CD1c-positive myeloid dendritic cell (primary cell): ENCODE measurements around the gene NLRP1.

ENCODE experiments used
- DNase-seq: peaks from one replicate; pipeline ENCODE4 v3.0.0-alpha.2; 2016; ENCODE audit errors: extremely low spot score

NLRP1 gene

DNA sequence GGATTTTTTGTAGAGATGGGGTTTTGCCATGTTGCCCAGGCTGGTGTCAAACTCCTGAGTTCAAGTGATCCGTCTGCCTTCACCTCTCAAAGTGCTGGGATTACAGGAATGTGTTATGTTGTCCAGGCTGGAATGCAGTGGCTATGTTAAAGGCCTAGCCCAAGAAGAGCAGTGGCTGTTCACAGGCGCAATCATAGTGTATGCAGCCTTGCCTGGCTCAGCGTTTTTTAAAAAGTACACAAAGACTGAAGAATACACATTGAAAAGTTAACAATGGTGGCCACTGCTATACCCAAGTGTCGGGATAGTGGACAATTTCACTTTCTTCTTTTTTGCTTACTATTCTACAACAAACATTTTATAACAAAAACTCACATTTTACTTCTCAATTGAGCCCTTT is 105.3 kb downstream of the NLRP1 start:
- DNase-seq = no peak

DNA sequence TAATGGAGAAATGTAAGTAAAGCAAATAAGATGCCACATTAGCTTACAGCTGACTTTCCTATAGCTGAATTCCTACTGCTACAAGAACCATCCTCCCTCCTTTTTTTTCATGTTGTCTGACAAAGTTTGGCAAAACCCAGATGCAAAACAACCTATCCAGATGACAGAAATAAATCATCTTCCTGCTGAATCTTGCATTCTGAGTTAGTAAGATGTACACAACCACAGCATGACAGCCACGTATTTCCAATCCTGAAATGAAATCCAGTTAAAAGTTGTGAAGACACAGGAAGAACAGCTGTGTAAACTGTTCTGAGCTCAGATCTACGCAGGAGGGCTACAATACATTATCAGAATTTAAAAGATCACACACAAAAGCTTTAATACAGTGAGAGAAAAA is 110.4 kb downstream of the NLRP1 start:
- DNase-seq = no peak

DNA sequence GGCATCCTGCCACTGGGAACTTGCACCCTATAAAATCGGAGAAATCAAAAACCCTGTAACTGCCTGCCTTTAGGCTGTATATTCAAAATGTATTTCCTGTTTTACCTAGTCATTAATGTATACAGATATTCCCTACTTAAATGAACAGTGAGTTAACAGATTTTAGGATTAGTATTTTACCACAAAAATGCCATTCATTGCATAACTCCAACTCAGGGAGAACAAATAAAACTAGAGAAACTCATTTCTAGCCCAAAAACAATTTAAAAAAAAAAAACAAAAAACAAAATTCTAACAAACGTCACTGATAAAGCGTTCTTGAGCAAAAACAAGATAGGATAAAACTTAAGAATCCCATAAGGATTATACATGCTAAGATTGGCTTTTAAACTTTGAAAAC is 111.8 kb downstream of the NLRP1 start:
- DNase-seq = no peak

DNA sequence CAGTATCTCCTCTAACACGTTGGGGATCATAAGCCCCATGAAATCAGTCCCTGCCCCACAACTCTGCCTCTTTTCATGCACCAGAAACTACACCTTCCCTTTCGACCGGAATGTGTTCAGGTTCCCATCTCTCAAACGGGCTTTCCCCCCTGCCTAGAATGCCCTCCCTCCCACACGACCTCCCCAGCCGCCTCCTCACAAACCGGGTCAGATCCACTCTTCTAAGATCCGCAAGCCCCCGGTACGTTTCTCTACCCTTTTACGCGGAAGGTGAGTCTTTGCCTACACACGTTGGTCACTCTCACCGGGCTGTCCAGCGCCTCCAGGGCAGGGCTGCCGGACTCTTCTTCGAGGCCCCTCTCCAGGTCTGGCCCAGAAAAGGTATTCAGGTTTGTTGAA is 116.2 kb downstream of the NLRP1 start:
- DNase-seq = peak; percentile 14

DNA sequence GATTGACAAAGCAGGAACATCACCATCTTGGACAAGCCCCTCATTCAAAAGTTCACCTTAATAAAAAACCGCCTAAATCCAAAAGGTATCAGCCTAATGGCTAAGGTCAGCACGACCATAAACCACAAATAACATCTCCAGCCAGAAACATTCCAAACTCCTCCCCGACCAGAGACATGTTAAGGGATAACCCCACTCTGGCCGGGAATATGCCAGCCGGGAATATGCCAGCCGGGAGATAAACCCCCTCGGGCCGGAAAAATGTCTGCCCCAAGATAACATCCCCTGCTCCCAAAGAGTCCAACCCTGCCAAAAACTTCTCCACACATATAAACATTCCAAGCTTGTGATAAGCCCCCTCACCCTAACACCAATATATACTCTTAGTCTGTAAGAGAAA is 116.9 kb downstream of the NLRP1 start:
- no peak for DNase-seq

DNA sequence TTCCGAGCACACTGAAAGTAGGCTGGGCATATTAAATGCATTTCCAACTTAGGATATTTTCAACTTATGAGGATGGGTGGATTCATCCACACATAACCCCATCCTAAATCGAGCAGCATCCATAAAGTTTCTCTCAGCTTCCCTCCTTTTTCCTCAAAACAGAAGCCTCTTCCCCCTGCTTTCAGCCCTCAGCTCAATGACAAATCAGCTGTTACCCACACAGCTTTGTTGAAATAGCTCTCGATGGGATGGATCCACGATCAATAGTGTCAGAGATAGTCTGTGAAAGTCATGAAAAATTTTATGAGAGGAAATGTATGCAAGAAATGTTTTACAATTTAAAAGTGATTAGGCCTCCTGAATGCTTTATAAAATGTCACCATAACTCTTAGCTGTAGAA is 118.0 kb downstream of the NLRP1 start:
- DNase-seq = no peak

DNA sequence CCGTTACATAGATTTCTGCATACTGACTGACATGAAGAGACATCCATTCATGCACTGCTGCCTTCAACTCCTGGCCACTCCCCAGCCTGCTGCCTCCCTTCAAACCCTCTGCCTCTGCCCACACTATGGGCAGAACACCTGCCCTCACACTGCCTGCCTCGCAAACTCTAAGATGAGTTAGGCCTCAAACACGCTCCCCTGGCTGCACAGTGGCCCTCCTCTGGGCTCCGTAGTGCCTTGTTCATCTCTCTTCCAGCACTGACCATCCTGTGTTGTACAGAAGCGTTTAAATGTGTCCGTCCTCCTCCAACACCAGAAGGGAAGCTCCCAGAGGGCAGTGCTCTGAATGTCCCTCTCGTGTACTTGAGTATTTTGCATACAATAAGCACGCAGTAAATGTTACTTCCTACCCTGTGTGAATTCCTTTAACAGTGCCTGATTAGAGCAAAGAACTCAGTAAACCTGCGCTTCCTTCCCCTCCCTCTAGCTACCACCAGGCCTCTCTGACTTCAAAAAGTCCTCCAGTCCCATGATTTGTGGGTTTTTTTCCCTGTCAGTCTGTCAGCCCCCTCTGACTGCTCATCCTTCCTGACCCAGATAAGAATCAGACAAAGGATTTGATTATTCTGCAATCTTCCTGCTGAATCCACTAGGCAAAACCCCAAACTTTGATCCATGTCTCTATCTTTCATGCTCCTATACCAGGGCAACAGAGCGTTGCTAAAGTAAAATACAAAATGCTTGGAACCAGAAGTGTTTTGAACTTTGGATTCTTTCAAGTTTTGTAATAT is 119.4 kb downstream of the NLRP1 start:
- no peak for DNase-seq
